ENCODE data around the gene SERPINB7.

DNA sequence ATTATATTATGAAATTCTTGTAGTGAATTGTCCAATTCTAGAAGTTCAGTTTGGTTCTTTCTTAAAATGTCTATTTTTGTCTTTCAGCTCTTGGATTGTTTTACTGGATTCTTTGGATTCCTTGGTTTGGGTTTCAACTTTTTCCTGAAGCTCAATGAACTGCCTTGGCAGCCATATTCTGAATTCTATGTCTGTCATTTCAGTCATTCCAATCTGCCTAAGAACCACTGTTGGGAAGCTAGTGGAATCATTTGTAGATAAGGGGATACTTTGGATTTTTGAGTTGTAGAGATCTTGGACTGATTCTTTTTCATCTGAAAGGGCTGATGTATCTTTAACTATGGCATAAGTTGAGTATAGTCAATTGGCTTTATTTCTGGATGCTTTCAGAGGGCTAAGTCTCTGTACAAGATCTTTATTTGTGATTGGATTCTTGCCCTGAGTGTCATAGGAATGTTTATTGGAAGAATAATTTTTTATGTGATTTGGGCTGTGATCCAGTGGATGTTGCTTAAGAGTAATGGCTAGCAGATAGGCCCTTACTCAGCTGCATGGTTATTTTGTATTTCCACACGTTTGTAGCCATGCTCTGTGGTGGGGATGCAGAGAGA, 42.3 kb downstream of the SERPINB7 start:
- TF ChIP-seq, protein P1, sequence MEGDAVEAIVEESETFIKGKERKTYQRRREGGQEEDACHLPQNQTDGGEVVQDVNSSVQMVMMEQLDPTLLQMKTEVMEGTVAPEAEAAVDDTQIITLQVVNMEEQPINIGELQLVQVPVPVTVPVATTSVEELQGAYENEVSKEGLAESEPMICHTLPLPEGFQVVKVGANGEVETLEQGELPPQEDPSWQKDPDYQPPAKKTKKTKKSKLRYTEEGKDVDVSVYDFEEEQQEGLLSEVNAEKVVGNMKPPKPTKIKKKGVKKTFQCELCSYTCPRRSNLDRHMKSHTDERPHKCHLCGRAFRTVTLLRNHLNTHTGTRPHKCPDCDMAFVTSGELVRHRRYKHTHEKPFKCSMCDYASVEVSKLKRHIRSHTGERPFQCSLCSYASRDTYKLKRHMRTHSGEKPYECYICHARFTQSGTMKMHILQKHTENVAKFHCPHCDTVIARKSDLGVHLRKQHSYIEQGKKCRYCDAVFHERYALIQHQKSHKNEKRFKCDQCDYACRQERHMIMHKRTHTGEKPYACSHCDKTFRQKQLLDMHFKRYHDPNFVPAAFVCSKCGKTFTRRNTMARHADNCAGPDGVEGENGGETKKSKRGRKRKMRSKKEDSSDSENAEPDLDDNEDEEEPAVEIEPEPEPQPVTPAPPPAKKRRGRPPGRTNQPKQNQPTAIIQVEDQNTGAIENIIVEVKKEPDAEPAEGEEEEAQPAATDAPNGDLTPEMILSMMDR (IDR thresholded peaks at IDR 0.05; ENCODE audit: poor library complexity, severe bottlenecking): no peak
- TF ChIP-seq POLR2AphosphoS5 (IDR thresholded peaks at IDR 0.05): no peak
- TF ChIP-seq SMC3 (conservative IDR thresholded peaks at IDR 0.05; ENCODE audit: poor library complexity): no peak
